ENCODE data around the gene TMPRSS9.

Gene TMPRSS9

DNA sequence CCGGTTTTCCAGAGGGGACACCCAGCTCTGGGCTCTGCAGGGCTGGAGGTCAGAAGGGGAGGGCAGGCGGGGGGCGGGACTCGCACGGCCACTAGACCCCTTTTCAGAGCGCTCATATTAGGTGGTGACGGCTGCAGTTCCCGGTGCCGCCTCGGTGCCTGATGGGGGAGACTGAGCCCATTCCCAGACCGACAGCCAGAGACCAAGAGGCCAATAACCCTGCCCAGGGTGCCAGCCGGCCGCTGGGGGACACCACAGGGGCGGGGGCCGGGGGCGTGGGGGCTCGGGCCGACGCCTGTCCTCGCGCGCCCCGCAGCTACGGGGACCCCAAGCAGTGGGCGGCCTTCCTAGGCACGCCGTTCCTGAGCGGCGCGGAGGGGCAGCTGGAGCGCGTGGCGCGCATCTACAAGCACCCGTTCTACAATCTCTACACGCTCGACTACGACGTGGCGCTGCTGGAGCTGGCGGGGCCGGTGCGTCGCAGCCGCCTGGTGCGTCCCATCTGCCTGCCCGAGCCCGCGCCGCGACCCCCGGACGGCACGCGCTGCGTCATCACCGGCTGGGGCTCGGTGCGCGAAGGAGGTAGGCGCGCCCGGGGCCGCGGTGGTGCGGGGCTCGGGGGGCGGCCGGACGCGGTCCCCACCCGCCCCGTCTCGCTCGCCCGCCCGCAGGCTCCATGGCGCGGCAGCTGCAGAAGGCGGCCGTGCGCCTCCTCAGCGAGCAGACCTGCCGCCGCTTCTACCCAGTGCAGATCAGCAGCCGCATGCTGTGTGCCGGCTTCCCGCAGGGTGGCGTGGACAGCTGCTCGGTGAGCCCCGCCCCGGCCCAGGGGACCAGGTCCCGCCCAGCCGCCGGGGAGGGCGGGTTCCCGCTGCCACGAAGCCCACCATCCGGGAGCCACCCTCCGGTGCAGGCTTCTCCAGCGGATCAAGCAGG lies 64.9 kb downstream of the TMPRSS9 start:
- no peak for DNase-seq

GRCh38 chr19:2425622-2426581 lies 65.8 kb downstream of the TMPRSS9 start:
- no peak for DNase-seq

DNA sequence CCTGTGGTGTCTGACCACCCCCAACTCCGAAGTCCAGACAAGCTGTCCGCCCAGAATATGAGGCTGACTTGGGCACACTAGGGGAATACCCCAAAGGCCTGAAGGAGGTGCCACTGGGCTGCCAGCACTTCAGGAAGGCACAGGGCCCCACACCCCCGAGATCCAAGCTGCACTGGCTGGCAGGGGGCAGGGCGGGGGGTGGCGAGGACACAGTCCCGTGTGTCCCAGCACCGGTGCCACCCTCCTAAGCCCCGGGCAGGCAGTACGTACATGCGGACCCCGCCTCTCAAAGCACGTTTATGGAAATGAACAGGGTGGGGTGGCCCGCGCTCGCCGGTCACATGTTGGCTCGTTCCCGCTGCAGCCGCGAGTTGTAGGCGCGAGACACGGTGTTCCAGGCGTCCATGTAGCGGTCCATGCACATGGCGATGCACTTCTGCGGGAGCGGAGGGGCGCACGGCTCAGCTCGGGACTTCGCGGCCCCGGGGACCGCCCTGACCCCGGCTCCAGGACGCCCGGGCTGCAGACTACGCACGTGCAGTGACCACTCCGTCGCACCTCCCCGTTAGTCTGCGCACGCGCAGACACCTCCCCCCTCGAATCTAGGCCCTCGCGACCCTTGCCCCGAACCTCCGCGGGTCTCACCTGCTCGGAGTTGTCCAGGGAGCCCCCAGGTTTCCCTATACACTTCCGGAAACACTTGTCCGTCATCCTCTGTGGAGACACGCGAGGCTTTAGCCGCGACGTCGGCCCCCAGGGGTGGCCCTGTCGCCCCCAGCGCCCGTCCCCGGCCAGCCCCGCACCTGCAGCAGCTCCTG lies 66.8 kb downstream of the TMPRSS9 start:
- DNase-seq, result peak; percentile 49

- DNase-seq, result peak; percentile 92
Measured at GRCh38 chr19:2427429-2428320, 67.6 kb downstream of the TMPRSS9 start, which contains the start of gene TIMM13. TSS of gene TIMM13 (minus strand) at chr19:2427586. CDS start at chr19:2427533, 53 bp downstream.

GRCh38 chr19:2428321-2428690 lies 68.2 kb downstream of the TMPRSS9 start:
- no peak for DNase-seq

DNA sequence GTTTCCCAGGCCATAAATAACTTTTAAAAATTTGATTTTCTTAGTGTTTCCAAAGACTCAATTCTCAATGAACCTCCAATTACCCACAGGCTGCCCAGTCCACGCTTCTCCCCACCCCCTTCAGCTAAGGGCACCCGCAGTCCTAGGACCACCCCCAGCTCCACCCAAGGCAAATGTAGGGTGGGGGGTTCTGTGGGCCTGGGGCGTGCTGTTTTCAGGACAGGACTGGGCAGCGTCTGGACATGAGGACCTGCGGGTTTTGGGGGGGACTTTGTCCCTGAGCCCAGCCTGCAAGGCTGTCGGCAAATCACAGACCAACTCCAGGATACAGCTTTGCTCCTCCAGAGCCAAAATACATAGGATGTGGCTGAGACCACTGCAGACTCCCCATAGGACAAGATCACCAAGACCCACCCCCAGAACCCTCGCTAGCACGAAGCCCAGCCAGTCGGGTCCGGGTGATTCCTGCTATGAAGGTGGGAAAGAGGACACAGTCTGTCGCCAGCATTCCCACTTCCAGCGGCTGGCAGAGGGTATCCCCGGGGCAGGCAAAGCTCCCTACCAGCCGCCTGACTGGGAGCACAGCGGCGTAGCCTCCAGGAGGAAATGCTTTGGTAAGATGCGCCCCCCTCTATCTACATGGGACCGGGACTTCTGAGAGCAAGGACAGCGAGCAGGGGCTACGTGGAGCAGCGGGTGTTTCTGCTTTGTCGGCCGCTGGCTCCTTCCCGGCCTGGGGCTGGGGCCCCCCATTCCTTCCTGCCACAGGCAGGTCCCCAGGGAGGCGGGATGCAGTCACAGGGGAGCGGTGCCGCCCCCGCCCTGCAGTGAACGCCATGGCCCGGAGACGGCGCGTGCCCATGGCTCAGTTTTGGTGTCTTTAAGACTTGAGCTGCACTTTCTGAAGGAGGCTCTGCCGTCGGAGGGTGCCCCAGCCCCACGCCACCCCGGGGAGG lies 69.0 kb downstream of the TMPRSS9 start:
- no peak for DNase-seq

DNA sequence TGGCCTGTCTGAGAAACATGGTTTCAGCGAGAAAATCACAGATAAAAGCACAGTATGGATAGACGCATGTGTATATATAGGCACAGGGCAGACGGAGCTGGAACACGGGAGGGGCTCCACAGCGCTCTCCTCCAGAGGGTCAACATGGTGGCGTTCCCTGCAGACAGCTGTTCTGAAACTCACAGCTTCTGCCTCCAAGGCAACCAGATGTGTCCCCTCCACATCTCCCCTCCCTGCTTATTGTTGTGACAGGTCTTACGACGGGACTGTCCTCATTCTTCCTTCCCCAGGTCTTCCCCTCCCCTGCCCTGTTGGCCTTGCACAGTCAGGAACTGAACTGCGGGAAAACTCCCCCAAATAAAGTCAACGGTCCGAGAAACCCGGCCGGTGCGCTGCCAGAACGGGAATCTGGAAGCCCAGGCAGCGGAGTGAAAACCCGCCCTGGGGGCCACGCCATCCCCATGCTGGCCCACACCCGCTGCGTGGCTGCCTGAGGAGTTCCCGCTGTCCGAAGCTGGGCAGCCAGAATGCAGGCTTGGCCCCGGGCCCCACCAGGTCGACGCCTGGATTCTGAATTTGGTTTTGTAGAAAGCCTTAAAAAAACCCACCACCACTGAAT lies 70.0 kb downstream of the TMPRSS9 start:
- DNase-seq, result no peak

GRCh38 chr19:2431318-2432055 lies 71.4 kb downstream of the TMPRSS9 start:
- no peak for DNase-seq

GRCh38 chr19:2432131-2432848 lies 72.2 kb downstream of the TMPRSS9 start:
- DNase-seq, result no peak

GRCh38 chr19:2433854-2434253 lies 73.8 kb downstream of the TMPRSS9 start:
- DNase-seq, result no peak

- DNase-seq, result no peak
Measured at GRCh38 chr19:2434267-2434666, 74.2 kb downstream of the TMPRSS9 start.

DNA sequence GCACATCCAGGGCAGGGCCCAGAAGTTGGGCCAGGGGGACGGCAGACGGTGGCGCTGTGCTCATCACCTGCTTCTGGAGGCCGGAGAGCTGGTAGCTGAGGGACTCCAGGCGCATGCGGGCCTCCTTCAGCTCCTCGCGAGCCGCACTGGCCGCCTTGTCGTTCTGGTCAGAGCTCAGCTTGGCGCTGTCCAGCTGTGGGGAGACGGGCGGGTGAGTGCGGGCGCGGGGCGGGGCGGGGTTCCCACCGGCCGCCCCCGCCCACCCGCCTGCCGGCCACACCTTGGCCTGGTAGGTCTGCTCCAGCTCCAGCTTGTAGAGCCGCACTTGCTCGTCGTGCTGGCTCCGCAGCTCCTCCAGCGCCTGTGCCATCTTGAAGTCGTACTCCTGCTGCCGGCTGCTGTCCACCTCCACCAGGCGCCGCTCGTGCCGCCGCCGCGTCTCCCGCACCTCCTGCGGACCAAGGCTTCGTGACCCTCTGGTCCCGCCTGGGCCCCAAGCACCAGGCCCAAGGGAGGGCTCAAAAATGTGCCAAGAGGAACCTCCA lies 74.7 kb downstream of the TMPRSS9 start:
- no peak for DNase-seq

DNA sequence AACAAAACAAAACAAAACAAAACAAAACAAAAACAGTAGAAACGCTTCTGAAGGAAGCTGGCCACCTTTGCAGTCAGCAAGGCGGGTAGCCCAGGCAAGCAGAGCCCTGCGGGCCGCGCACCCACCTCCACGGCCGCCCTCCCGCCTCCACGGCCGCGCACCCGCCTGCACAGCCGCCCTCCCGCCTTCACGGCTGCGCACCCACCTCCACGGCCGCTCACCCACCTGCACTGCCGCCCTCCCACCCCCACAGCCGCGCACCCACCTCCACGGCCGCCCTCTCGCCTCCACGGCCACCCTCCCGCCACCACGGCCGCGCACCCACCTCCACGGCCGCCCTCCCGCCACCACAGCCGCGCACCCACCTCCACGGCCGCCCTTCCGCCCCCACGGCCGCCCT lies 76.3 kb downstream of the TMPRSS9 start:
- no peak for DNase-seq

- DNase-seq, result no peak
Measured at GRCh38 chr19:2436926-2437325, 76.9 kb downstream of the TMPRSS9 start.

DNA sequence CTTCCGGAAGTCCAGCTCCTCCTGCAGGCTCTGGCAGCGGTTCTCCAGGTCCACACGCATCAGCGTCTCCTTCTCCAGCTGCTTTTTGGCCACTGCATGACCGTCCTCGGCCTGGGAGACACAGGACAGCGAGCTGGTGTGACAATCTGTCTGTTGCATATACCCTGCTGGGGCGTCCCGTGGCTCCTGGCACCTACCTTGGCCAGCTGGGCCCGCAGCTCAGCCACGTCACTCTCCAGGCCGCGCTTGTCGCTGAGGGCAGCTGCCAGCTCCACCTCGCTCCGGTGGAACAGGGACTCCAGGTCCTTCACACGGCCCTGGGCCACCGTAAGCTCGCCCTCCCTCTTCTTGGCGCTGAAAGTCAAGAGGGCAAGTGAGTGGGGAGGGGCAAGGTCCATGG lies 78.1 kb downstream of the TMPRSS9 start:
- no peak for DNase-seq

GRCh38 chr19:2440515-2440914 lies 80.5 kb downstream of the TMPRSS9 start:
- DNase-seq, result no peak

DNA sequence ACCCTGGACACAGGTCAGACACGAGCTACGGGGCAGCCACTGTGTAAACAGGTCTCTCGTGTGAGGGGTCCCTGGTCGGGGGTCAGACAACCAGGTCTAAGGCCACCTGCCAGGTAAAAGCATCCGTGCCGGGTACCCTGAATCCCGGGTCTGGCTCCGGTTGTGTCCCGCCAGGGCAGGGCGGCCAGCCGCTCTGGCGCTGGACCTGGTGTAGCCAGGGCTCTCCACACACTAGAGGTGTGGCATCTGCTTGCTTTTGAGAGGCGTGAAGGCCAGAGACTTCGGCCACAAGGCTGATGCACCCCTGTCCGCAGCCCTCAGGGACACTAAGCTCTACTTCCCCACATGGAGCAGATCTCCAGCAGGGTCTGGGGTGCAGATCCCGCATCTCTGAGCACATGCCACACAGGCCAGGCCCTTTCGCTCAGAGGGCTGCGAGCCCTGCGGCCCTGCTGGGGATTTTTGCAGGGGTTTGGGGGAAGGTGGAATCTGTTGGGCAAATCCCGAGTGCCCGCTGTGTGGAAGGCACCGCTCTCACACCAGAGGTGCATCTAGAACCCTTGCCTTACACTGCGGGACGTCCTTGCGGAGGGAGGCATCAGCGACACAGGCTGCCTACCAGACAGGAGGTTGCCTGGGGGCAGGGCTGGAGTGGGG lies 81.2 kb downstream of the TMPRSS9 start:
- no peak for DNase-seq
